Posterior cingulate gyrus (tissue), 11 donors: ENCODE measurements around the gene TSPAN5.
"Not testable (repeated sequence)": the region's sequence is repeated elsewhere in the genome, so short reads cannot be mapped to it uniquely, and the experiment has no call there.

Experiments
- DNase-seq, 10 donors: peaks; one replicate each; pipeline versions ENCODE4 v3.0.0 to v3.0.0-alpha.2; 2020 to 2021; ENCODE audit warnings: mixed read lengths in 3 of 10
- intact Hi-C: fragments of 100-400 bp; cut with DNase I; formaldehyde crosslinking; loops from one replicate; pipeline ENCODE4 v1.15.1; 2023

TSPAN5 gene

GRCh38 chr4:98567611-98568010 lies 90.8 kb downstream of the TSPAN5 start:
- peak in 1 of 10 donors; percentile 57 for DNase-seq
- intact Hi-C loops = loop anchor here (5.0 kb wide), 1 partner anchor 90 kb away; the partner anchor contains the start of gene TSPAN5

- intact Hi-C loops = loop anchor here (5.0 kb wide), 1 partner anchor 91 kb away; the partner anchor contains the start of gene TSPAN5
- DNase-seq = peak; percentile 44 to 95 (median 70)
Observed at GRCh38 chr4:98566361-98567008, 91.9 kb downstream of the TSPAN5 start.

GRCh38 chr4:98565681-98566301 lies 92.6 kb downstream of the TSPAN5 start:
- peak in 2 of 10 donors; percentile 22 to 61 for DNase-seq
- intact Hi-C loops = loop anchor here (5.0 kb wide), 1 partner anchor 92 kb away; the partner anchor contains the start of gene TSPAN5

GRCh38 chr4:98564852-98565251 lies 93.6 kb downstream of the TSPAN5 start:
- intact Hi-C loops = loop anchor here (5.0 kb wide), 1 partner anchor 92 kb away; the partner anchor contains the start of gene TSPAN5
- peak in 2 of 10 donors; percentile 27 to 72 for DNase-seq

GRCh38 chr4:98560321-98560720 lies 98.1 kb downstream of the TSPAN5 start:
- DNase-seq = no peak
- intact Hi-C loops = no loop called here

GRCh38 chr4:98558471-98559169 lies 99.8 kb downstream of the TSPAN5 start:
- no peak for DNase-seq
- intact Hi-C loops = loop anchor here (5.0 kb wide), 1 partner anchor 91 kb away; no protein-coding TSS in a partner anchor

GRCh38 chr4:98557194-98557892 lies 101.1 kb downstream of the TSPAN5 start:
- intact Hi-C loops = loop anchor here (5.0 kb wide), 1 partner anchor 90 kb away; no protein-coding TSS in a partner anchor
- peak in 1 of 10 donors; percentile 45 for DNase-seq

GRCh38 chr4:98556451-98556850 lies 102.0 kb downstream of the TSPAN5 start:
- intact Hi-C loops = loop anchor here (5.0 kb wide), 1 partner anchor 89 kb away; no protein-coding TSS in a partner anchor
- no peak for DNase-seq

GRCh38 chr4:98555798-98556445 lies 102.5 kb downstream of the TSPAN5 start:
- intact Hi-C loops = loop anchor here (5.0 kb wide), 1 partner anchor 89 kb away; no protein-coding TSS in a partner anchor
- no peak for DNase-seq

- DNase-seq = peak in 8 of 10 donors; percentile 36 to 92 (median 46)
- intact Hi-C loops = no loop called here
Observed at GRCh38 chr4:98546910-98547594, 111.4 kb downstream of the TSPAN5 start.

GRCh38 chr4:98544818-98545414 lies 113.5 kb downstream of the TSPAN5 start:
- intact Hi-C loops = no loop called here

GRCh38 chr4:98544141-98544817 lies 114.1 kb downstream of the TSPAN5 start:
- DNase-seq = no peak
- intact Hi-C loops = no loop called here

More at GRCh38 chr4:98544818-98545414, 113.5 kb downstream of the TSPAN5 start:
- no peak for DNase-seq

GRCh38 chr4:98542011-98542410 lies 116.4 kb downstream of the TSPAN5 start:
- DNase-seq = no peak

GRCh38 chr4:98540803-98541202 lies 117.6 kb downstream of the TSPAN5 start:
- DNase-seq = no peak
- intact Hi-C loops = no loop called here

More at GRCh38 chr4:98542011-98542410, 116.4 kb downstream of the TSPAN5 start:
- intact Hi-C loops = no loop called here

GRCh38 chr4:98539741-98540140 lies 118.7 kb downstream of the TSPAN5 start:
- intact Hi-C loops = no loop called here
- no peak for DNase-seq

- intact Hi-C loops = no loop called here
- DNase-seq = no peak
Observed at GRCh38 chr4:98539299-98539698, 119.1 kb downstream of the TSPAN5 start.

GRCh38 chr4:98536631-98537030 lies 121.8 kb downstream of the TSPAN5 start:
- intact Hi-C loops = no loop called here

GRCh38 chr4:98534146-98534545 lies 124.3 kb downstream of the TSPAN5 start:
- DNase-seq, intact Hi-C loops: not testable (repeated sequence)

More at GRCh38 chr4:98536631-98537030, 121.8 kb downstream of the TSPAN5 start:
- no peak for DNase-seq
